HK-2 (cell line): ENCODE results near the gene ACSL4.
"Not testable (repeated sequence)": the region's sequence is repeated elsewhere in the genome, so short reads cannot be mapped to it uniquely, and the experiment has no call there.

ENCODE experiments used
- DNase-seq: peaks from one replicate; pipeline ENCODE4 v3.0.0-alpha.2; 2018; ENCODE audit not compliant: unreplicated experiment

Gene ACSL4

DNA sequence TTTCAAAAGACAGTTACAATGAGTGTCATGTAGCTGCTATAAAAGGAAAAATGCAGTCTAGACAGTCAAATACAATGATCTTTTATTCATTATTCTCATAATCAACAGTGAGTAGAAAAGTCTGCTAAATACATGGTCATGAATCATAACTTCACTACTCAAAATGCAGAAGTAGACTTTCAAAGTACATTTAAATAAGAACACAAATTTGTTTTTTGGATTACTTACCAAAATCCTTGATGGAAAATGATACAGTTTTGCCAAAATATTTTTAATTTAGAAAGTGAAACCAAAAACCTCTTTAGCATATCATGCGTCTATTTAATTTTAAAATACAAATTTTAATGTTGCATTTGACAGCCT is 4.9 kb downstream of the ACSL4 start:
- DNase-seq = no peak

GRCh38 chrX:109724971-109725370 is 8.1 kb downstream of the ACSL4 start:
- not testable (repeated sequence) for DNase-seq

DNA sequence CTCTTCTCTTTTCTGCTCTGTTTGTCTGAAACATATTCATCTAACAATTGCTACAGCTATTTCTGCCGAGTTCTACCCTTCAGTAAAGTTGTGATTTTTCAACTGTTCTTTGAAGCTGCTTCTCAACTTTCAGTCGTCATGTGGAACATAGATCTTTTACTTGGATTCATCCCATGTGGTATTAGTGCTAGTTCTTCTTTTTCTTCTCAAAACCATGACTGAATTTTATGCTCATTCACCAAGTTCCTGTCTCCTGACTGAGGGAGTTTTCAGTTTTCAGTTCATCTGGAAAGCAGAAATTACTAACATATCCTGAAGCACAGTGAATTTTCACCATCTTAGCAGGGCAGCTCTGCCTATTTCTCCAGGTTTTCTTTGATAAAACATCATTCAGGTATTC is 12.1 kb downstream of the ACSL4 start:
- no peak for DNase-seq

DNA sequence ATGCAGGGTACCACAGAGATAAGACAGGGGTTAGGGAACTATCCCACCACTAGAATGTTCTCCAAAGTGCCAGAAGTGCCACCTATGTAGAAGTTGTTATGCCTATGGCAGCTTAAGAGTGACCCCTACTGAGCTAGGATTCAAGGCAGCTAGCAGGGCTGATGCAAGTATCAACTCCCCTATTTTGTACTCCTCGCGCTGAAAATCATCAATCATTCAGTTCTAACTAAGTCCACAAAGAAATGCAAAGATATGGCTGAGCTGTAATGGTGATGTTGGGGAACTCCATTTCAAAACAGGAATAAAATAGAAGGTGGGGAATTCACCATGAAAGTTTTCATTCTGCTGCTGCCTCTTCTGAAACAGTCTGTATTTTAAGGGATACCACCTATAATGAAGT is 13.8 kb downstream of the ACSL4 start:
- no peak for DNase-seq

- DNase-seq = no peak
Observed at GRCh38 chrX:109716431-109717028, 16.5 kb downstream of the ACSL4 start.

DNA sequence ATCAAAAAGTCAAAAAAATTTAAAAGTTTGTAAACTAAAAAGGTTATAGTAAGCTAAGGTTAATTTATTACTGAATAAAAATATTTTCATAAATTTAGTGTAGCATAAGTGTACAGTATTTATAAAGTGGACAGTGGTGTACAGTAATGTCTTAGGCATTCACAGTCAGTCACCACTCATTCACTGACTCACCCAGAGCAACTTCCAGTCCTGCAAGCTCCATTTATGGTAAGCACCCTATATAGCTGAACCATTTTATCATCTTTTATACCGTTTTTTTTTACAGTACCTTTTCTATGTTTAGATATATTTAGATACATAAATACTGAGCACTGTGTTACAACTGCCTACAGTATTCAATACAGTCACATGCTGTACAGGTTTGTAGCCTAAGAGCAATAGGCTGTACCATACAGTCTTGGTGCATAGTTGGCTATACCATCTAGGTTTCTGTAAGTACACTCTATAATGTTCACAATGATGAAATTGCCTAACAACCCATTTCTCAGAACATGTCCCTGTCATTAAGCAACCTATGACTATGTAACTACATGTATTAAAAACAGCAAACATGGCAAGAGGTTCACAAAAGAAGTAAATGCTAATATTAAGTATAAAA is 18.6 kb downstream of the ACSL4 start:
- no peak for DNase-seq

DNA sequence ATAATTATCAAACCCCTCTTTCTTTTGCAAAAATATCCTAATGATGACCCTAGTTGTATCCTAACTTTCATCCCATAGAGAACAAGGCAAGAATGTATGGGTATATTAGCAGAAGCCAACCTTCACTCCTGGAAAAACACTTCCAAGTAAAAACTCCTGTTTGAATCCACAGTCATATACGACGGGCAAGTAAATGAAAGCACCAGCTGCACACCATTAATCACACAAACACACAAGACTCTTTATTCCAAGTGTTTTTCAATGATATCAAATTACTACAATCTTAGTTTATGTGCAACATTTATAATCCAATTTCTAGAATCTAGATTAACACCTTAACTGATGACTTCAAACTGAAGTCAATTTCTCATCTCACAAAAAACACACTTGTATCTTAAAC is 22.9 kb downstream of the ACSL4 start:
- no peak for DNase-seq

GRCh38 chrX:109709129-109709631 is 23.9 kb downstream of the ACSL4 start:
- DNase-seq = no peak

DNA sequence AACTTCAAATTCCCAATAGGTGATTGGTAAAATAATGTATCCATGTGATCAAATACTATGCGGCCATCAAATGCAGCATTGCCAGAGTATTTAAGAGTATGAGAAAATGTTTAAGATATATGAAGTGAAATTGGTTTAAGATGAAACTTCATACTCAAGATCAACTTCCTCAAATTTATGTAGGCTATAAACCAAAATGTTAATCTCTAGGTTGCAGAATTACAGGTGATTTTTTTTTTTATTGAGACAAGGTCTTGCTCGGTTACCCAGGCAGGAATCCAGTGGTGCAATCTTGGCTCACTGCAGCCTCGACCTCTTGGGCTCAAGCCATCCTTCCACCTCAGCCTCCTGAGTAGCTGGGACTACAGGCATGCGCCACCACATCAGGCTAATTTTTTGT is 25.3 kb downstream of the ACSL4 start:
- no peak for DNase-seq

GRCh38 chrX:109707319-109707718 is 25.7 kb downstream of the ACSL4 start:
- DNase-seq = no peak

GRCh38 chrX:109704563-109704962 is 28.5 kb downstream of the ACSL4 start:
- DNase-seq = no peak

DNA sequence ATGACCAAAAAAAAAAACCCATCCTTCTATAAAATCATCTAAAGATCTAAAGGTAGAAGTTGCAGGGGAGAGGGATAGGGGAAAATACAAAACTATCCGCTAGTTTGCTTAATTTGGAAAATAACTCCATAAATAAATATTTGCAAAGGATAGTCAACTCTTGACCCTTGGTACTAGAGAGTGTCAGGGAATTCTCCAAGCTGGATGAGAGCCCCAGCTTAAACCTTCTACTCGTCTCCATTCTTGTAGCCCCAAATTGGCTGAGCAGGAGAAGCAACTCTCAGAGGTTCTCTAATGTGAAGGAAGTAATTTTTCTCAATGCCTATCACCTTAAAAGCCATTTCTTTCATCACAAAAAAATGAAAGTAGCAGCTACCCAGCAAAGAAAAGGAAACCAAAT is 35.2 kb downstream of the ACSL4 start:
- no peak for DNase-seq

DNA sequence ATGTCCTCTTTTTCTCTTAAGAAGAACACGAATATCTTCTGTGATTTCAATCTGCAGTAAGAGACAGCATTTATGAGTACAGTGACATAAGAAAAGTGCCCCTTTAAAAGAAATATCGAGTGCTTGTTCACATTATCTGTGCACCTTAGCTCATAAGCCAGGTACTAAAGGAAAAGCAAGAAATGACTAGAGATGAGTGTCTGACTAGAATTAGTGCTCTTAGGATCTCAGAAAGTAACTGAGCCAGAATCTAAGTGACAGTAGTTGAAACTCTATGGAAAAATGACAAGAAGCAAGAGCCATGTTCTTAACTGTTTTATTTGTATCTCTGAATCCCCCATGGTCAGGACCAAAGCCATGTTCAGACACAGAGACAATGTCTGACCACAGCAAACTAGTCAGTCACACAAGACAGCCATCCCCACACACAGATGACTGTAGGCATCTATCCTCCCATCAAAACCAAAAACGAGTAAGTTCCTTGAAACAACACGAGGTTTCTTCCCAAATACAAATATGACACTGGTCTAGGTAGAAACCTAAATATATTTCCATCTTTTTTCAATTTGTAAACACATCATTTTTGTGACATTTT is 36.8 kb downstream of the ACSL4 start:
- no peak for DNase-seq

DNA sequence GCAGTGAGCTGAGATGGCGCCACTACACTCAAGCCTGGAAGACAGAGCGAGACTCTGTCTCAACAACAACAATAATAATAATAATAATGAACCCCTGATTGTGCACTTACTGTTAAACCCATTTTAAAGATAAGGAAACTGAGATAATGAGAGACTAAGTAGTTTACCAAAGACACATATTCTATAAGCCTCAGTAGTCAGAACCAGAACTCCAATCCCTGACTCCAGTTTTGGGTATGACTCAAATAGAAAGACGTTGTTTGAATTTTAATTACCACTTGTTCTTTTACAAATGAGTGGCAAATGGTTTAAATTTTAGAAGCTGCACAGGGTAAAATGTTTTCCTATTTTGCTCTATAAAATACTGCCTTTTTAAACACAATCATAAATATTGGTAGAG is 37.4 kb downstream of the ACSL4 start:
- DNase-seq = no peak

- no peak for DNase-seq
Observed at GRCh38 chrX:109691752-109692151, 41.3 kb downstream of the ACSL4 start.

DNA sequence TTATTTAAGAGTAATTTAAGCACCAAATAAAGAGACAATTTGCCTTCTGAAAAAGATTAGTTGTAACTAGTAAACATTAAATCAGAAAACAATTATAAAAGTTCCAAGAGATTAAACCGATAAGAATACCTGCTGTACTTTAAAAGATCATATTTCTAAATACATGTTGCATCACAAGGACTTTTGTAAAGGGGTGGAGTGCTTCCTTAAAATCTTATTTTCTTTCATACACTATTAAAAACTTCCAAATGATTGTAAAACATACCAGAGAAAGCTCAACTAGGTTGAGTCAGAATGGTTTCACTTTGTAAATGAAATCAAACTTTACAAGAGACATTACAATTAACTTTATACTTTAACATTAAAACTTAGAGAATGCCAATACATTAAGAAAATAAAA is 41.8 kb downstream of the ACSL4 start:
- no peak for DNase-seq

- DNase-seq = no peak
Observed at GRCh38 chrX:109687903-109688302, 45.2 kb downstream of the ACSL4 start.

GRCh38 chrX:109685656-109686078 is 47.4 kb downstream of the ACSL4 start:
- DNase-seq = no peak

- no peak for DNase-seq
Observed at GRCh38 chrX:109684136-109684535, 48.9 kb downstream of the ACSL4 start.

GRCh38 chrX:109681475-109682081 is 51.5 kb downstream of the ACSL4 start:
- no peak for DNase-seq

GRCh38 chrX:109679820-109680219 is 53.2 kb downstream of the ACSL4 start:
- no peak for DNase-seq

GRCh38 chrX:109672239-109672638 is 60.8 kb downstream of the ACSL4 start:
- DNase-seq = no peak

- not testable (repeated sequence) for DNase-seq
Observed at GRCh38 chrX:109671170-109671569, 61.9 kb downstream of the ACSL4 start.
